Mesothelial cell of epicardium (in vitro differentiated cells): ENCODE measurements around the gene CTNND2. TPM values are rescaled to one million over a fixed set of nuclear protein-coding genes. Genes with fewer than 3 reads are reported as not detected.

Experiments used
- DNase-seq, 2 experiments: peaks; one replicate each; pipeline ENCODE4 v3.0.0; 2021; ENCODE audit warnings: low spot score in 2 of 2; ENCODE audit not compliant: unreplicated experiment in 2 of 2
- H3K27ac Mint-ChIP-seq: 2 replicates; pipeline ENCODE4 v1.8.0; 2021; ENCODE audit warnings: mixed read lengths
- H3K27me3 Mint-ChIP-seq: 2 replicates; pipeline ENCODE4 v1.8.0; 2021; ENCODE audit warnings: low read depth, mixed read lengths
- H3K36me3 Mint-ChIP-seq: 2 replicates; pipeline ENCODE4 v1.8.0; 2021; ENCODE audit warnings: mixed read lengths
- H3K4me1 Mint-ChIP-seq: 2 replicates; pipeline ENCODE4 v1.8.0; 2021; ENCODE audit warnings: mixed read lengths
- H3K4me3 Mint-ChIP-seq: 2 replicates; pipeline ENCODE4 v1.8.0; 2021; ENCODE audit warnings: mild to moderate bottlenecking, moderate library complexity, mixed read lengths
- H3K9me3 Mint-ChIP-seq: 2 replicates; pipeline ENCODE4 v1.8.0; 2021; ENCODE audit warnings: mixed read lengths
- CTCF ChIP-seq: fragments of 200-600 bp; sonication (generic); IDR thresholded peaks from one replicate; pipeline ENCODE4 v1.5.0; 2021; ENCODE audit warnings: antibody characterized with exemption; ENCODE audit not compliant: unreplicated experiment
- total RNA-seq: library from RNA; stranded (reverse); gene quantifications from 3 replicates; pipeline ENCODE4 v1.2.1, GENCODE V29; 2021

CTNND2 gene
- total RNA-seq, 1 donor from 2014 or later, result 7.9 TPM

GRCh38 chr5:11148810-11149539 lies 755.3 kb downstream of the CTNND2 start:
- H3K36me3 Mint-ChIP-seq, result no peaks in the 10 kb centered on the region
- H3K9me3 Mint-ChIP-seq, result no peaks in the 10 kb centered on the region
- no peak for TF ChIP-seq CTCF
- H3K27me3 Mint-ChIP-seq, result no peaks in the 10 kb centered on the region
- no peak overlapping the region for H3K4me3 Mint-ChIP-seq
- H3K4me1 Mint-ChIP-seq, result no peaks in the 10 kb centered on the region
- no peak for DNase-seq
- H3K27ac Mint-ChIP-seq, result no peak overlapping the region

GRCh38 chr5:11146171-11146570 lies 758.1 kb downstream of the CTNND2 start:
- Mint-ChIP-seq H3K4me1 (no peaks in the 10 kb centered on the region), H3K9me3 (no peaks in the 10 kb centered on the region), H3K27me3 (no peaks in the 10 kb centered on the region), H3K4me3 (no peak overlapping the region), H3K27ac (no peak overlapping the region), H3K36me3 (no peaks in the 10 kb centered on the region)
- no peak for TF ChIP-seq CTCF
- no peak for DNase-seq

GRCh38 chr5:11143456-11144267 lies 760.6 kb downstream of the CTNND2 start:
- no peak for TF ChIP-seq CTCF
- H3K4me3 Mint-ChIP-seq, result no peak overlapping the region
- H3K9me3 Mint-ChIP-seq, result no peaks in the 10 kb centered on the region
- H3K4me1 Mint-ChIP-seq, result no peaks in the 10 kb centered on the region
- DNase-seq, result no peak
- peaks cover 4% of the 10 kb centered on the region for H3K27me3 Mint-ChIP-seq
- H3K27ac Mint-ChIP-seq, result no peak overlapping the region
- no peaks in the 10 kb centered on the region for H3K36me3 Mint-ChIP-seq

GRCh38 chr5:11139217-11139865 lies 764.9 kb downstream of the CTNND2 start:
- Mint-ChIP-seq H3K4me1 (no peaks in the 10 kb centered on the region), H3K27ac (no peak overlapping the region), H3K36me3 (no peaks in the 10 kb centered on the region), H3K9me3 (peaks cover 3% of the 10 kb centered on the region), H3K27me3 (peaks cover 4% of the 10 kb centered on the region), H3K4me3 (no peak overlapping the region)
- no peak for DNase-seq
- no peak for TF ChIP-seq CTCF

- Mint-ChIP-seq H3K4me3 (no peak overlapping the region), H3K27ac (no peak overlapping the region), H3K36me3 (no peaks in the 10 kb centered on the region), H3K27me3 (peaks cover 2% of the 10 kb centered on the region), H3K4me1 (no peaks in the 10 kb centered on the region), H3K9me3 (no peaks in the 10 kb centered on the region)
- TF ChIP-seq CTCF, result no peak
- DNase-seq, result no peak
Observed at GRCh38 chr5:11130131-11130530, 774.1 kb downstream of the CTNND2 start.
